Occipital lobe (tissue), 2 donors: ENCODE data around the gene OMD. TPM values are rescaled to one million over a fixed set of nuclear protein-coding genes. Genes with fewer than 3 reads are reported as not detected.

Experiments
- DNase-seq: peaks from one replicate; lab custom pipeline; 2025; lab: John Stamatoyannopoulos, UW
- total RNA-seq: library from RNA; depleted of rRNA; stranded (reverse); fragments of >200 nt; gene quantifications from one replicate; pipeline ENCODE4 v1.2.3, GENCODE V29; 2014

The OMD gene
- total RNA-seq, 1 donor from 2014 or later: 2.5 TPM

DNA sequence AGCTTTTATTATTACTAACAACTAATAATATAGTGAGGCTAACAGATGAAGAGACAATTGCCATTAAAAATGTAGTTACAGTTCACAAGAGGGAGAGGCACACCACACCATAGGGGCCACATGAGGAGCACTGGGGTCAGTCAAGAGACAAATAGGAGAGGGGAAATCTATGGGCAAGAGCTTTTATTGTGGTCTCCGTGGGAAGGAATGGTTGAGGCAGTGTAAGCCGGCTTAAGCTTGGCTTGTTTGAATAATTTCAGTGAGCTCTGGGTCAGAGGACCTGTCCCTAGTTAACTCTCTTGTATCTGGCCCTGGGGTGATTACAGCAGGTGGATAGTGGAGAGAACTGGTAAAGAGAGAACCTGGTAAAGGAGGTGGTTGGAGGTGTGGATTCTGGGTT is 55.2 kb downstream of the OMD start:
- no peak for DNase-seq

Other genes starting within 250 kb of the OMD start
- 154 TPM for gene IARS1, start 130.8 kb downstream of the OMD start, total RNA-seq
- gene NOL8, start 99.1 kb downstream of the OMD start, total RNA-seq: 18.2 TPM
- 8.6 TPM for gene CENPP, start 98.5 kb downstream of the OMD start, total RNA-seq
- 15.1 TPM for gene OGN, start 19.9 kb downstream of the OMD start, total RNA-seq
- gene ASPN, start 58.0 kb upstream of the OMD start, total RNA-seq: 7.8 TPM
- gene ECM2, start 111.5 kb upstream of the OMD start, total RNA-seq: 5.6 TPM
- gene IPPK, start 245.7 kb upstream of the OMD start, total RNA-seq: 16.1 TPM